TTC549 (cell line): ENCODE measurements around the gene KLHL1.
"Not testable (repeated sequence)": the region's sequence is repeated elsewhere in the genome, so short reads cannot be mapped to it uniquely, and the experiment has no call there.

Experiments
- FAIRE-seq: peaks from 2 replicates; lab custom pipeline; 2012; peaks lifted over from hg19 to GRCh38; lab: Jason Lieb, UNC

The KLHL1 gene, protein sequence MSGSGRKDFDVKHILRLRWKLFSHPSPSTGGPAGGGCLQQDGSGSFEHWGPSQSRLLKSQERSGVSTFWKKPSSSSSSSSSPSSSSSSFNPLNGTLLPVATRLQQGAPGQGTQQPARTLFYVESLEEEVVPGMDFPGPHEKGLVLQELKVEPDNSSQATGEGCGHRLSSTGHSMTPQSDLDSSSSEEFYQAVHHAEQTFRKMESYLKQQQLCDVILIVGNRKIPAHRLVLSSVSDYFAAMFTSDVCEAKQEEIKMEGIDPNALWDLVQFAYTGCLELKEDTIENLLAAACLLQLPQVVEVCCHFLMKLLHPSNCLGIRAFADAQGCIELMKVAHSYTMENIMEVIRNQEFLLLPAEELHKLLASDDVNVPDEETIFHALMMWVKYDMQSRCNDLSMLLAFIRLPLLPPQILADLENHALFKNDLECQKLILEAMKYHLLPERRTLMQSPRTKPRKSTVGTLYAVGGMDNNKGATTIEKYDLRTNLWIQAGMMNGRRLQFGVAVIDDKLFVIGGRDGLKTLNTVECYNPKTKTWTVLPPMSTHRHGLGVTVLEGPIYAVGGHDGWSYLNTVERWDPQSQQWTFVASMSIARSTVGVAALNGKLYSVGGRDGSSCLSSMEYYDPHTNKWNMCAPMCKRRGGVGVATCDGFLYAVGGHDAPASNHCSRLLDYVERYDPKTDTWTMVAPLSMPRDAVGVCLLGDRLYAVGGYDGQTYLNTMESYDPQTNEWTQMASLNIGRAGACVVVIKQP

DNA sequence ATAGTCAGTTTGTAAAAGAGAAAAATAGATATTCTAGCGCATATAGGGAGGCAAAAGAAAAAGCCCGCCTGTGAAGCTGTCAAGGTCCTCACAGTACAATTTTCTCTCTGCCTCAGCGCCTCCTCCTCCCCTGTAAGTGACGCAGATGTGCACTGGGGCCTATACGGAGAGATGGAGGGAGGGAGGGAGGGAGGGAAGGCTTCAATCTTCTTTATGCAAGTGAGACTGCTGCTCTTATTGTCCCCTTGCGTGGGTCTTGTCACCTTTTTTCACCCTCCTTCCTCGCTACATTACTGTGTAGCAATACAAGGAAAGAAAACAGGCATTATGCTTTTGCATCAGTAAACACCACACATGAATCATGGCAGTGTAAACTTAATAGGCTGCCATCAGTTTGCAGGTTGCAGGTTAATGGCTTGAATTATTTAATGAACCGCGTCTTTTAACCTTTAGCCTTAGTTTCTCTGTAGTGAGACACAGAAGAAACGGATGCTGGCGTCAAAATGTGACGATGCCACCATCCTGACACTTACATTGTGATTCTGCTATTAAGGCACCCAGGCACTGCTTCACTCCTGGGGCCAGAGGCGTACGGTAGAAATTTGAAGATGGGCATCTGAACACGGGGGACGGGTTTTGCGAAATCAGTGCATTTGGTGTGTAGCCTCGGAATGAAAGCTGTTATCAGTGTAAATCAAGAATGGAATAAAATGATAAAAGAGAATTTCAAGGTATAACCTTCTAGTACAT, at the start of gene KLHL1:
Gene KLHL1, minus strand, starts transcription at position 97 of the 750 bp plus-strand sequence. CDS start 753 bp downstream, outside the sequence.
- no peak for FAIRE-seq

DNA sequence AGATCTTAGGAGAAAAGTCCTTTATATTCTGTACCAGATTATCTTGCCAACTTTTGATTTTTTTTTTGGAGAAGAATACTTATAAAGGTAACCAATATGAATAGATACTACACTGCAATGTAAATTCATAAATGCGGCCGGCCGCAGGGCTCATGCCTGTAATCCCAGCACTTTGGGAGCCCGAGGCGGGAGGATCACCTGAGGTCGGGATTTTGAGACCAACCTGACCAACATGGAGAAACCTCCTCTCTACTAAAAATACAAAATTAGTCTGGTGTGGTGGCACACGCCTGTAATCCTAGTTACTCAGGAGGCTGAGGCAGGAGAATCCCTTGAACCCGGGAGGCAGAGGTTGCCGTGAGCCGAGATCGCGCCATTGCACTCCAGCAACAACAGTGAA, 34.4 kb upstream of the KLHL1 start:
- FAIRE-seq: not testable (repeated sequence)

DNA sequence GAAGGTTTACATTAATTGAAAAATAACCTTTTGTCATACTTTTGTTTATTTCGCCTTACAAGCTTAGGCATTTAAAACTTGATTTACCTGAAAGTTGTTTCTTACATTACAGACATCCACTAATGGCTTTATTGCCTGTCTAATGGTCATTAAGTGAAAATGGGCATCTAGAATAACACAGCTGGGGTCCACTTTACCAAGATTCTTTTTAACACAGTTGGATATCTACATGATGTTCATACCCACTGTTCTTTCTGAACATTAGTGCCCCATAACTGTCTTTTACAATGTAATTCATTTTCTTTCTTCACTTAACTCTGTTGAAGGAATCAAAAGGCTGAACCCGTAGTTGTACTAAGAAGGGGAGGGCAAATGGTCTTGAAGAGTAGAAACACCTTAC, 19.8 kb upstream of the KLHL1 start:
- no peak for FAIRE-seq

DNA sequence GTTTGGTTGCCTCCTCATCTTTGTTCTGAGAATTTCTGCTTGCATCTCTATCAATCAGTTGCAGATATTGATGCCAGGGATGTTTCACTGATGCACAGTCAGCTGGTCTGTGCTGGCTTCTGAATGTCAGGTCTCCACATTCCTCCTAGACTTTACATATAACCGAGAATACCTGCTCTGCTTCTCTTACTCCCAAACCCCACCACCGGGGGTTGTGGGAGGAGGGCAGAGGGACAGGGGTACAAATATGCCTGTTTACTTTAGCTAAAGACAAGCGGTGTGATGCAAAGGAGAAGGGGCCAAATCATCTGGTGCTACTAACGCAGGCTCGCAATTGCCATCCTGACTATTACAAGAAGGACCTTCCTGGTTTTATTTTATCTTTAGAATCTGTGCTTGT, 17.4 kb upstream of the KLHL1 start:
- FAIRE-seq: no peak

DNA sequence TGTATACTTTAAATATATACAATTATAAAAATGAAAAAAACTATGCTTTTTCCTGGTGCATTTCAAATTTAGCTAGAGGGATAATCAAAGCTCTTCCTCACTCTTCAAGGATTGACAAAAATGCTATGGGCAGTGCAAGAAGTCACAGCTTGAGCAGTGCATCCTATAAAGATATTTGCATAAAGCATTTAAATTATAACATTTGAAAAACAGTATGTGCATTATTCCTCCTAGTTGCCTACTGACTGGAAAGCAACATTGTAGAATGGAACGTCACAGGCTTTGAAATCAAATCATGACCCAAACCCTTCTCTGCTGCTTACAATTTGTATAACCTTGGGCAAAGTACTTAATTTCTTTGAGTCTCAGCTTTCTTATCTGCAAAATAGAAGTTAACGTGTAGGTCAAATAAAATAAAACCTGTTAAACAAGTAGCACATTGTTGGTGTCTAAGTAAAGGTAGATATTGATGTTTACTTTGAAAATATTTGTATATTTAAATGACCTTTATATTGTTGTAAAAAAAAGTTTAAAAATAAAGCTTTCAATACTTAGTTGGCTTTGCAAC, 9.2 kb upstream of the KLHL1 start:
- FAIRE-seq: no peak

DNA sequence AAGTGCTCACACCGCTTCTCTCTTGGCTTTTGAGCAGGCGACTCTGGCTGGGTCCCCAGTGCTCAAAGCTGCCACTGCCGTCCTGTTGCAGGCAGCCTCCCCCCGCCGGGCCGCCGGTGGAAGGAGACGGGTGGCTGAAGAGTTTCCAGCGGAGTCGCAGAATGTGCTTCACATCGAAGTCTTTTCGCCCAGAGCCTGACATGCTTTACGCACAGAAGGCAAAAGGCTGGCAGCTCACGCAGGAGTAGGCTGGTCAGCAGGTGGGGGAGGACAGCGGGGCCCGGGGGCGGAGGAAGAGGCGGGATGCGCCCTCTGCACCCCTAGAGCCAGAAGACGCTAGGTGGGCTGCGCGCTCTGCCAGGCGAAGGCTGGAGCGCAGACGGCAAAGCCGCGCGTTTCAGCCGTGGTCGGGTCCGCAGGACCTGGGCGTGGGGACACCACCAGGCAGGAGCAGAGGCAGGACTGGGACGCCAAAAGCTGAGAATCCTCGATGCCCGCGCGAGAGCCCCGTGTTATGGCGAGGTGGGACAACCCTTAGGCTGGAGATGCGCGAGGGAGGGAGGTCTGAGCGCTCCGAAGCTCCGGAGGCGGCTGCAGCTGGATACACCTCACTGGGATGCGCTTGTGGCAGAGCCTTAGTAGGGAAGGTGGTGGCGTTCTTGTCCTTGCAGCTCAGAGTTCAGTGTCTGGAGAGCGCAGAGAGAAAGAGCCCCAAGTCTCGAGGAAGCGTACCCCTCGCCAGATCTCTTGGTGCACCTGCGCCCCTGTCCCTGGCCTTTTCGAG, 562 bp downstream of the KLHL1 start, which contains the start of gene ATXN8OS:
Gene ATXN8OS, plus strand, starts transcription at position 329 of the 784 bp plus-strand sequence.
- no peak for FAIRE-seq

DNA sequence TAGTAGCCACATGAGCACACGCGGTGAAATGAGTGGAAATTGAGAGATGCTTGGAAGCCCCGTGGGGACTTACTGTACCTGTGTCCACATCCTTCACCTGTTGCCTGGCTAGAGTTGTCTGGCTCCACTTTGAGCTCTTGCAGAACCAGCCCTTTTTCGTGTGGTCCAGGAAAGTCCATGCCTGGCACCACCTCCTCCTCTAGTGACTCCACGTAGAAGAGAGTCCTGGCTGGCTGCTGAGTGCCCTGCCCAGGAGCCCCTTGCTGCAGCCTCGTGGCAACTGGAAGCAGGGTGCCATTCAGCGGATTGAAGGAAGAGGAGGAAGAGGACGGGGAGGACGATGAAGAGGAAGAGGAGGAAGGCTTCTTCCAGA, 1.1 kb downstream of the KLHL1 start:
- no peak for FAIRE-seq

DNA sequence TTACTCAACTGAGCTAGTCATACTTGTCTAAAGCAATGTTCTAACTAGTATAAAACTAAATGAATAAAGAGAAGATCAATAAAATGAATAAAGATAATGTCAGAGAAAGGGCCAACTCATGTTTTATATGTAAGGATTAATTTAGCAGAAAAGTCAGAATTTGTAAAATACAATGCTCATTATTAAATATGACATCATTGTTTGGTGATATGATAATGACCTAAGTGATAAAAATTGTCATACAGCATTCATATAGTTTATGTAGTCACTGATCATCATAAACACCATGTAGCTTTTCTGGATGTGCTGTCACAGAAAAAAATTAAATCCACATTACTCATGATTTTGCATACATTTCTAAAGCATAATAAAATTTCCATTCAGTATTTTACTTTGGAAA, 3.8 kb downstream of the KLHL1 start:
- no peak for FAIRE-seq

DNA sequence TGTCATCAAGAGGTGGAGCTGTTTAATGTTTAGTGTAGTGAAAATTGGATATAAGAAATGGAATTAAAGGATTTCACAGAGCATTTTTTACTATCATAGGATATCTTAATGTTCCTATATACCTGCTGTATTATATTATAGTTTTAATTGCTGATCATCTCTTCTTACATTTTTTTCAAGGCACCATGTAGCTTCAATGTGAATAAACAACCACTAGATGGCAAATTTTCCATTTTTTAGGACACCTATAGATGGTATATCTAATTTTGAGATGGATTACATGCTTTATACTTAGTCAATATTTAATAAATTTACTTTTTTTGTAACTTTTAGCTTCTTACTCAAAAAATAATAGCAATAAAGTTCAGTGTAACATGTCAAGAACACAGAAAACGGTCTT, 9.6 kb downstream of the KLHL1 start:
- peak; percentile 32 for FAIRE-seq

DNA sequence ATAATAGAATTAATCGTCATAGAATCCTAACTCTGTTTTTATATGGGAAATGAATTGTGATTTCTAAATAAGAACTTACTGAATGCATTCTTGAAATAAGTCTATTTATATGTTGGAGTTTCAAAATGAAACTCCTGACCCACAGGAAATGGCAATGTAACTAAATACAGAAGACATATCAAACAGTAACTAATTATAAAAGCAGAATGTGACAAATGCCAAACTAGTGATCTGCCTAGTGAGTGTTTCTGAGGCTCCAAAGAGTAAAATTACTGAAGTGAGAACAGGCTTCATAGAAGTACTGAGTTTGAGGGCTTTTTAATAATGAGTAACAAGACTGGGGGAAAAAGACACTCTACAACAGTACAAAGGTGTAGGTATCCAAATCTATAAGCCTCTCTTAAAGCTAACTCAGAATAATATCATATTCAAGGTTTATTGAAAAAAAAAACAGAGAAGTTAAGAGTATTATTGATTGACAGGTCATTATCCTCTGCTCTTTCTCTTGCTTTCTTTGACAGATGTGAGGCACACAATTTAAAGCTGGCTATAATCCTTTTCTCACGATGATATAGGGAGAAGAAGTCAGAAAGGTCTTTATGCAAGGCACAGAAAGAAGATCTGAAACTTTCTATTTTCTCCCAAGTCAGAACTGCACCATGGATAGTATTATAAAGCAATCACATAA, 18.1 kb downstream of the KLHL1 start:
- FAIRE-seq: no peak

DNA sequence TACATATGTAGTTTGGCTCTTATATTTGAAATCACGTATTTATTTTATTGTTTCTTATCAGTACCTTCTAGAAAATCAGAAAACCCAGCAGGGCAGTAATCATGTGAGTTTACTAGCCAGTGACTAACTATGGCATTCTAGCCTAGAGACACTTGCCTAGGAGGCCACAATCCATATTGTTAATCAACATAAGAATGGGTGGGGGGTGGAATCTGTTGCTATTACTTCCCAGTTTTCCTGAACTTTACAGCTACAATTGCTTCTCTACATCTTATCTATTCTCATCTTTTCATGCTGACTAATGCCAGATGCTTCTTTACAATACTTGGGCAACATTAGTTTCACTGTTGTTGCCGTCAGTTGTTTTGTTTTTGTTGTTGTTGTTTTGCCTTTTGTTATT, 19.3 kb downstream of the KLHL1 start:
- FAIRE-seq: no peak

DNA sequence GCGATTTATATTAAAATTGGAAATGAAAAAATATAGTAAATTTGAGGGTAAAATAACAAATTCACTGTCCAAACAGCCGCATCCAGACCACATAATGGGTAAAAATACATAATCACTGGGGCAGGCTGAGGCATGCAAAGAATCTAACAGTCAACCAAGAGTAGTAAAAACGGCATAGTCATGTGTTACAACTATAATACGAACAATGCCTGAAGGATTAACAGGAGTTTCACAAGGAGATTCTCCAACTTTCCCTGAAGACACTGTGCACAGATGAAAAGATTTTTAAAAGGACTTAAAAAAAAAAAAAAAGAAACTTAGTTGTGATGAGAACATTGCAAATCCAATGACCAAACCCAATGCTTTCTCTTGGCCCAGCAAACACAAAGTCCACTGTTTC, 21.0 kb downstream of the KLHL1 start:
- FAIRE-seq: no peak

DNA sequence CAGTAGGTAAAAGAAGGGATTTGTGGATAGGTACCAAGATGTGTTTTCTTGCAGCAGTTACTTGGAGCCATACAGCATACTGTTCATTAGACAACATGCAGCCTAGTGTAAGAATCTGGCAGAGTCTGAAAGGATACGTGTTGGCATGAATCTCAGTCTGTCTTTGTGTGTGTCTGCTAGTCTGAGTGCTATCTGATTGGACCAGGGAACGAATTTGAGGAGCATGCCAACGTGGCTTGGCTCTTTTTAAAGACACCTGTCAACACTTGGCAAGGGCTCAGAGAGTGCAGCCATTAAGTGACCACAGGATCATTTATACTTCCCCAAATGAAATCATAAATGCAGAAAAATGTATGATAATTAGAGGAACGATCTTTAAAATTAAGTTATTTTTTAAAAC, 28.2 kb downstream of the KLHL1 start:
- no peak for FAIRE-seq

DNA sequence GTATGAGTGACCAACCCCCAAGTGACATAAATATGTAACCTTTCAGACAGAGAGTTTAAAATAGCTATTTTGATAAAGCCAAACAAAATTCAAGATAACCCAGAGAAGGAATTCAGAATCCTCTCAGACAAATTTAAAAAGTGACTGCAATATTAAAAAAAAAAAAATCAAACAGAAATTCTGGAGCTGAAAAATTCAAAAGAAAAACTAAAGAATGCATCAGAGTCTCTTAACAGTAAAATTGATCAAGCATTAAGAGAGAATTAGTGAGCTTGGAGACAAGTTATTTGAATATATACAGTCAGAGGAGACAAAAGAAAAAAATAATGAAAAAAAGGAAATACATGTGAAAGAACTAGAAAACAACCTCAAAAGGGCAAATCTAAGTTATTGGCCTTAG, 53.7 kb downstream of the KLHL1 start:
- no peak for FAIRE-seq

DNA sequence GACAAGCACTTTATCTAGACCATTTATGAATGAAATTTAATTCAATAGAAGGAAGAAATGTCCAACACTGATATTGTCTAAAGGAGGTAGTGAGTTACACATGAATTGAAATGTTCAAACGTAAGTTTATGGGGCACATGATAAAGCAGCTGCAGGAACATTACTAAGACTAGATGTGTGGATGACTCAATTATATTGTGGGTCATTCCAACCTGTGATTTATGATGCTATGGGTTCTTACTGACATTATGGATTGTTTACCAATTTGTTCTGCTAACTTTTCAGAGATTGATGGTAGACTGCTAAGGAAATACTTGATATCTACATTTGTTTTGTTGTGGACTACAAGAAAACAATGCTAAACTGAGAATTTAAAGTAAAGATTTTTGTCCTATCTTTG, 56.7 kb downstream of the KLHL1 start:
- no peak for FAIRE-seq

DNA sequence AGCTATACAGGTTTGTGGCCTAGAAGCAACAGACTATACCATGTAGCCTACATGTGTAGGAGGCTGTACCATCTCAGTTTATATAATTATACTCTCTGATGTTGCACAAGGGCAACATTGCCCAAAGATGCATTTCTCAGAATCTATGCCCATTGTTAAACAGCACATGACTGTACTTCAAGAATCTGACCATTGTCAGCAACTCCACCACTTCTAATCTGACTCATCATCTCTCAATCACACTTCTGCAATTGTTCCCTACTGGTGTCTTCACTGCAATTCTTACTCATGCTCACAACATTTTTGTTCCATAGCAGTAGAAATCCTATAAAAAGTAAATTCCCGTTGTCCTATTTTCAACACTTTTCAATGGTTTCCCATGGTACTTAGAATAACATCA, 64.6 kb downstream of the KLHL1 start:
- no peak for FAIRE-seq

DNA sequence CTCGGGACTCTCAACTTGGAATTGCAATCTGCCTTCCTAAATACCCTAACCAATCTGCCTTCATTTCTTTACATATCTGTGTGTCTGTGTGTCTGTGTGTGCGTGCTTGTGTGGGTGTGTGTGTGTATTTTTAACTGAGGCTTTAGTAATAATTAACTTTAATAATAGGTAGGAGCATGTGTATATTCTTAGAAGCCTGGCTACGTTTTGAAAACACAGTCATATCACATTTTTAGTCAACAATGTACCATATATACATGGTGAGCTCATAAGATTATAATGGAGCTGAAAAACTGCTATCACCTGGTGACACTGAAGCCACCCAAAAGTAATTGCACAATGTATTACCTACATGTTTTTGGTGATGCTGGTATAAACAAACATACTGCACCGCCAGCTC, 66.1 kb downstream of the KLHL1 start:
- no peak for FAIRE-seq

DNA sequence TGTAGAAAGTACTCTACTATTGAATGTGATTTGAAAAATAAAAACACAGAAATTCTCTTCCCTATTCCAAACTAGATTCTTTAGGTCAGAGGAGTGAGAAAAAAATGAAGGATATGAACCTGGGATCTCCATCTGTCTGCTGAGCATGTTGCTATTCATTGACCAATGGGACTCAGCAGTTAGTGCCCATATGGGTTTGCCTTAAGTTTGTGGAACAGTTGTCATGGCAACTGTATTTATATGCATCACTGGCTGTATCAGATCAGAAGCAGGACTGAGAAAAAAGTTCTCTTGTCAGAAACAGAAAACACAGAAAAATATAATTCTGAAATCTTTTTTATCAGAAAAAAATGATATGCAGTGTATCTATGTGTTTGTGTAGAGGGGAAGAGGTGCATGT, 74.0 kb downstream of the KLHL1 start:
- FAIRE-seq: no peak

DNA sequence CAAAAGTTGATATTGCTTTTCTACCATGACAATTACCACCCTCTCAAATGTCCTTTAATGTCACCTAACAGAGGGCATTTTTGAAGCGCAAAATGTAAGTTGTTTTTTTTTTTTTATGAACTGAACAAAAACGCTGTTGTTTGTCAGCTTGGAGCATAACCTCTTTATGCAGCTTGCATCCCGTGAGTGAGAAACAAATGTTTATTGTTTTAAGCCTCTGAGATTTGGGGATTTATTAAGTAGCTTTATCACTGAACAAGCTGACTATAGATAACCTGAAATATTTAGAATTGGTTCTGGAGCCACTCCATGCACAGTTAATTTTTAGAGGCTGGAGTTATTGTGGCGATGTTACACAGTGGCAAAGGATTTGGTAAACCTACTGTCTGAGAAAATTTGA, 80.7 kb downstream of the KLHL1 start:
- FAIRE-seq: no peak

DNA sequence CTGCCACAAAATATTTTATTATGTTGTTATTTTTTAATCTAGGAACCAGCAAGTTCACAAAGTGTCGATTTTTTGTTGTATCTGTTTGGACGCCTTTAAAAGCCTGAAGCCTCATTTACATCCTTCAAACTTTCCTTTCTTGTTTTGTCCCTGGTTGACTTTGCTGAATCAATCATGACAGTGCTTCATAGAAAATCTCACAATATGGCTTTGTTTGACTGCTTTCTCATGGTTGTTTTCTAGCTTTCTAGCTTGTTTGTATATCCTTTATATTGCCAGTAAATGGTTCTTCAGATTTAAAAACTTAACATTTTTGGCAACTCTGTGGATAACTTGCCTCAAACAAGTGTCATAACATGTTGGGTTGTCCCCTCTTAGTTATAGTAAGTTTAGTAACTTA, 84.7 kb downstream of the KLHL1 start:
- no peak for FAIRE-seq

DNA sequence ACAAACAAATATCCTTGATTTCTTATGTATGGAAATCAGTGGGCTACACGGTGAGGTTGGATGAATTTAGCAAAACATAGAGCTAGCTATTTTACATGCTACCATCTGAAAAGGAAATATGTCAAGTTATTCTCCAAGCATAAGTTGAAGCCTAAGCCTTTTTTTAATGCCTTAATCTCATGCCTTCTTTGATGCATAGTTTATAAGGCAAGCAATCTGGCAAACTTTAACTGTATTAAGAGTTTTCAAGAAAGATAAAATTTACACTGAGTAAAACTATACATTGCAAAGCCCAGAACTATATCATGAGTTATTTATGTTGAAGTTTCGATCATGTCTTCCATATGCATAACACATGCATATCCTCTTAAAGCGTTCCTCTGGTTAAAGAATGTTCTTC, 85.6 kb downstream of the KLHL1 start:
- FAIRE-seq: no peak
